Muscle layer of colon (tissue), 2 donors: ENCODE measurements around the gene PRSS53.

Experiments
- H3K27ac ChIP-seq: one replicate; pipeline ENCODE4 v1.7.0; 2013; ENCODE audit warnings: low read depth, mild to moderate bottlenecking, low read length, moderate library complexity
- H3K27me3 ChIP-seq, 2 donors: one replicate each; pipeline ENCODE4 v1.7.0; 2013; ENCODE audit warnings: low read length in 2 of 2, mild to moderate bottlenecking in 2 of 2; ENCODE audit not compliant: insufficient read depth in 2 of 2, control insufficient read depth in 1 of 2
- H3K36me3 ChIP-seq: one replicate; pipeline ENCODE4 v1.7.0; 2013; ENCODE audit warnings: mild to moderate bottlenecking, low read length; ENCODE audit not compliant: insufficient read depth
- H3K4me1 ChIP-seq: one replicate; pipeline ENCODE4 v1.7.0; 2013; ENCODE audit warnings: mild to moderate bottlenecking, low read length; ENCODE audit not compliant: insufficient read depth
- H3K4me3 ChIP-seq, 2 donors: one replicate each; pipeline ENCODE4 v1.7.0; 2013; ENCODE audit warnings: low read length in 2 of 2, low read depth in 1 of 2, mild to moderate bottlenecking in 1 of 2, moderate library complexity in 1 of 2
- H3K9ac ChIP-seq: one replicate; pipeline ENCODE4 v1.7.0; 2013; ENCODE audit warnings: low read length
- H3K9me3 ChIP-seq: one replicate; pipeline ENCODE4 v1.7.0; 2013; ENCODE audit warnings: mild to moderate bottlenecking, low read length
- donor health status: abdominal sarcoma.
- donor health status: Adenocarcinoma of cecum.

The PRSS53 gene

DNA sequence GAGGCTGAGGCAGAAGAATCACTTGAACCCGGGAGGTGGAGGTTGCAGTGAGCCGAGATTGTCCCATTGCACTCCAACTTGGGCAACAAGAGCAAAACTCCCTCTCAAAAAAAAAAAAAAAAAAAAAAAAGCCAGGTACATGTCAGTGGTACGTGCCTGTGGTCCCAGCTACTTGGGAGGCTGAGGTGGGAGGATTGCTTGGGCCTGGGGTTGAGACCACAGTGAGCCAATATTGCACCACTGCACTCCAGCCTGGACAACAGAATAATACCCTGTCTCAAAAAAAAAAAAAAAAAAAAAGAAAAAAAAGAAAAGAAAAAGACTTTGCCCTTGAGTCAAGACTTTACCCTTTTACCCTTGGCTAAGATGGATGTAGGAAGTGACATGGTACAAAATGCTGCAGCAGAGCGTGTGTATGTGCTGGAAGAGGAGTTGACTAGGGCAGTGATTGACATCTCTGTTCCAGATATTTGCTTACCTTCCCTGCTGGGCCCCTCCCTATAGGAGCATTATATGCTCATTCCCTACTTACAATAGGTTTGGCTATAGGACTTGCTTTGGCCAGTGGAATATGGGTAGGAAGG is 44.8 kb downstream of the PRSS53 start:
- Histone ChIP-seq H3K27me3 (no peaks in the 10 kb centered on the region), H3K36me3 (peaks cover 12% of the 10 kb centered on the region), H3K4me1 (no peaks in the 10 kb centered on the region), H3K9ac (no peak overlapping the region), H3K27ac (no peak overlapping the region), H3K9me3 (no peaks in the 10 kb centered on the region), H3K4me3 (no peak overlapping the region)

DNA sequence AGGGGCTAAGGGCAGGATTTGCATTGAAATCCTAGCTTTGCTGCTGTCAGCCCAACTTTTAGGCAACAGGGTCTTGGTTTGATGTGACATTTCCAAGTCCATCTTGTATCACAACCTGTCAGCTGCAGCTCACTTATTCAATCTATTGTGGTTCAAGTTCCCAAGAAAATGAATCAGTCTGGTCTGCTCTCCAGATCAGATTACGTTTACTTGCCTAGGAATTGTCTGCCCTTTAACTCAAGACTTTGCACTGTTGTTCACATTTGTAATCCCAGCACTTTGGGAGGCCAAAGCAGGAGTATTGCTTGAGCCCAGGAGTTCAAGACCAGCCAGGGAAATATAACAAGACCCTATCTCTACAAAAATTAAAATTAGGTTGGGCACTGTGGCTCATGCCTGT is 45.4 kb downstream of the PRSS53 start:
- Histone ChIP-seq H3K27ac (no peak overlapping the region), H3K4me1 (no peaks in the 10 kb centered on the region), H3K36me3 (peaks cover 18% of the 10 kb centered on the region), H3K9me3 (no peaks in the 10 kb centered on the region), H3K9ac (no peak overlapping the region), H3K4me3 (no peak overlapping the region), H3K27me3 (no peaks in the 10 kb centered on the region)

DNA sequence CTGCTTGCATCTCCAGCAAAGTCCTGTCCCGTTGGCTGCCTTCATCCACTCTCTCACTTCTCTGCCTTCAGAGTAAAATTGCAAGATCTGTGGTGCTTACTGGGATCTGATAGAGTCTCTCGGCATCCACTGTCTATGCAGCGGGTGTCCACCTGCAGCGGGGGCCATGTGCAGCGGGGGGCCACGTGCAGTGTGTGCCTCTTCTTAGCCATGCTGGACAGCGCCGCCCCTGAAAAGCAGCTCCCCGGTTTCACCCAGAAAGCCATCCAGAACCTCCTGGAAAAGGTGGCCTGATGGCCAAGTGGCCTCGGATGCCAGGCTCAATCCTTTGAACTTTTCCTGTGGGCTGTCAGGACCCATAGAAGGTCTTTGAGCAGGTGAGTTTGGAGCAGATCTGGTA is 45.9 kb downstream of the PRSS53 start:
- Histone ChIP-seq H3K27ac (no peak overlapping the region), H3K36me3 (peaks cover 23% of the 10 kb centered on the region)

DNA sequence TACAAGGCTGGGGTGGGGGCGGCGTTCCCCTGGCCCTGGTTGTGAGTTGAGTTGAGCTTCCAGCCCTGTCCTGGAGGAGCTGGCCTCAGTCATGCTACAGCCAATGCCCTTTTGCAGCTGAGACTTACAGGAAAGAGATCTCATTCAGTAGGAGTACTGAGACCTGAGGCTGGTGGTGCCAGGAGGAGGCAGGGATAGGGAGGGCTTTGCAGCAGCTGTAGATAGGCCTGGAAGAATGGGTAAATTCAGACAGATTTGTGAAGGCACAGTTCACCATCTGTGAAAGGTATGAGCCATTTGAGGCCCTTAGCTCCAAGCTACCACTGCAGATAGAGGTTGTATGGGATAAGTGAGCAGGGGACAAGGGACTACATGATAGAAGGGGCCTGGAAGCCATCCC is 49.8 kb downstream of the PRSS53 start:
- Histone ChIP-seq H3K9ac (no peak overlapping the region), H3K36me3 (peaks cover 35% of the 10 kb centered on the region), H3K9me3 (no peaks in the 10 kb centered on the region), H3K27ac (no peak overlapping the region), H3K4me1 (peaks cover 6% of the 10 kb centered on the region), H3K27me3 (no peaks in the 10 kb centered on the region), H3K4me3 (no peak overlapping the region)

More for the DNA sequence above, 45.9 kb downstream of the PRSS53 start:
- Histone ChIP-seq H3K9ac (no peak overlapping the region), H3K27me3 (no peaks in the 10 kb centered on the region), H3K9me3 (no peaks in the 10 kb centered on the region), H3K4me3 (no peak overlapping the region), H3K4me1 (no peaks in the 10 kb centered on the region)

GRCh38 chr16:31036691-31037090 is 52.1 kb downstream of the PRSS53 start:
- Histone ChIP-seq H3K27me3 (no peaks in the 10 kb centered on the region), H3K9ac (no peak overlapping the region)

GRCh38 chr16:31033709-31034492 is 54.8 kb downstream of the PRSS53 start:
- H3K4me1 ChIP-seq: peaks cover 6% of the 10 kb centered on the region
- peak overlapping the region; percentile 98 to 100 for H3K4me3 ChIP-seq
- H3K27me3 ChIP-seq: no peaks in the 10 kb centered on the region
- H3K9me3 ChIP-seq: no peaks in the 10 kb centered on the region
- peak overlapping the region; percentile 92 for H3K27ac ChIP-seq
- peak overlapping the region; percentile 94 for H3K9ac ChIP-seq
- H3K36me3 ChIP-seq: peaks cover 22% of the 10 kb centered on the region

More at GRCh38 chr16:31036691-31037090, 52.1 kb downstream of the PRSS53 start:
- Histone ChIP-seq H3K4me3 (no peak overlapping the region), H3K27ac (no peak overlapping the region), H3K36me3 (peaks cover 35% of the 10 kb centered on the region), H3K4me1 (peaks cover 6% of the 10 kb centered on the region), H3K9me3 (no peaks in the 10 kb centered on the region)
